Mesenchymal stem cell (in vitro differentiated cells and primary cell): ENCODE measurements around the gene IWS1.
"Not testable (repeated sequence)": the region's sequence is repeated elsewhere in the genome, so short reads cannot be mapped to it uniquely, and the experiment has no call there.

Experiments
- DNase-seq: peaks from one replicate; pipeline ENCODE4 v3.0.0-alpha.2; 2013
- H2AFZ ChIP-seq: one replicate; pipeline ENCODE4 v1.6.1; 2013; ENCODE audit warnings: low read depth, mild to moderate bottlenecking, control low read depth, inconsistent platforms, low read length, moderate library complexity
- H2AK5ac ChIP-seq: 2 replicates; pipeline ENCODE4 v1.6.1; 2013; ENCODE audit warnings: low read length, moderate library complexity, mild to moderate bottlenecking, inconsistent platforms; ENCODE audit not compliant: severe bottlenecking
- H2BK120ac ChIP-seq: one replicate; pipeline ENCODE4 v1.6.1; 2013; ENCODE audit warnings: low read depth, mild to moderate bottlenecking, inconsistent platforms, low read length, moderate library complexity
- H2BK12ac ChIP-seq, 2 experiments: one replicate each; pipeline ENCODE4 v1.6.1; 2013; ENCODE audit warnings: inconsistent platforms in 2 of 2, low read length in 2 of 2, mild to moderate bottlenecking in 2 of 2, moderate library complexity in 2 of 2, control low read depth in 1 of 2
- H2BK15ac ChIP-seq: one replicate; pipeline ENCODE4 v1.6.1; 2013; ENCODE audit warnings: mild to moderate bottlenecking, low read depth, inconsistent platforms; ENCODE audit not compliant: poor library complexity, severe bottlenecking
- H2BK5ac ChIP-seq: 2 replicates; pipeline ENCODE4 v1.6.1; 2013; ENCODE audit warnings: low read depth, mild to moderate bottlenecking, low read length, control low read depth, inconsistent platforms; ENCODE audit not compliant: poor library complexity, severe bottlenecking
- H3K14ac ChIP-seq, 2 experiments: one replicate each; pipeline ENCODE4 v1.6.1; 2013; ENCODE audit warnings: inconsistent platforms in 2 of 2, low read length in 2 of 2, control low read depth in 1 of 2, mild to moderate bottlenecking in 1 of 2, moderate library complexity in 1 of 2
- H3K18ac ChIP-seq, 2 experiments: one replicate each; pipeline ENCODE4 v1.6.1; 2013; ENCODE audit warnings: inconsistent platforms in 2 of 2, low read length in 2 of 2, control low read depth in 1 of 2, low read depth in 1 of 2, mild to moderate bottlenecking in 1 of 2
- H3K23ac ChIP-seq, 2 experiments: one replicate each; pipeline ENCODE4 v1.6.1; 2013; ENCODE audit warnings: inconsistent platforms in 2 of 2, low read length in 2 of 2, mild to moderate bottlenecking in 2 of 2, moderate library complexity in 2 of 2, control low read depth in 1 of 2
- H3K27ac ChIP-seq: 2 replicates; pipeline ENCODE4 v1.5.1; 2013; ENCODE audit warnings: mild to moderate bottlenecking, moderate library complexity, low read length, control low read depth, inconsistent platforms; ENCODE audit not compliant: poor library complexity, severe bottlenecking
- H3K27me3 ChIP-seq, 2 experiments: 2 replicates each; pipeline versions ENCODE4 v1.6.1 to v1.7.0; 2013; ENCODE audit warnings: low read length in 2 of 2, mild to moderate bottlenecking in 2 of 2, moderate library complexity in 2 of 2, control low read depth in 1 of 2, inconsistent platforms in 1 of 2; ENCODE audit not compliant: control insufficient read depth in 1 of 2, insufficient read depth in 1 of 2
- H3K36me3 ChIP-seq, 2 experiments: 2 replicates each; pipeline versions ENCODE4 v1.6.1 to v1.7.0; 2013; ENCODE audit warnings: low read length in 2 of 2, control low read depth in 1 of 2, inconsistent platforms in 1 of 2, low read depth in 1 of 2, mild to moderate bottlenecking in 1 of 2; ENCODE audit not compliant: insufficient read depth in 2 of 2, control insufficient read depth in 1 of 2
- H3K4ac ChIP-seq, 2 experiments: one replicate each; pipeline ENCODE4 v1.6.1; 2013; ENCODE audit warnings: inconsistent platforms in 2 of 2, low read length in 2 of 2, mild to moderate bottlenecking in 2 of 2, moderate library complexity in 2 of 2, control low read depth in 1 of 2, low read depth in 1 of 2
- H3K4me1 ChIP-seq: 2 replicates; pipeline ENCODE4 v1.6.1; 2013; ENCODE audit warnings: low read depth, low read length, control low read depth; ENCODE audit not compliant: control insufficient read depth, insufficient read depth
- H3K4me2 ChIP-seq: 2 replicates; pipeline ENCODE4 v1.6.1; 2013; ENCODE audit warnings: low read length, mild to moderate bottlenecking, inconsistent platforms; ENCODE audit not compliant: poor library complexity, severe bottlenecking
- H3K4me3 ChIP-seq, 2 experiments: 2 replicates each; pipeline versions ENCODE4 v1.5.1 to v1.7.0; 2013; ENCODE audit warnings: low read length in 2 of 2, mild to moderate bottlenecking in 2 of 2, control low read depth in 1 of 2, low read depth in 1 of 2; ENCODE audit not compliant: insufficient read depth in 1 of 2
- H3K79me1 ChIP-seq: replicated peaks from 2 replicates; pipeline ENCODE4 v1.6.1; 2013; ENCODE audit warnings: mild to moderate bottlenecking, control low read depth, low read length, inconsistent platforms; ENCODE audit not compliant: poor library complexity, severe bottlenecking
- H3K9ac ChIP-seq: 2 replicates; pipeline ENCODE4 v1.7.0; 2013; ENCODE audit warnings: mild to moderate bottlenecking, low read length, moderate library complexity
- H3K9me3 ChIP-seq: 2 replicates; pipeline ENCODE4 v1.7.0; 2013; ENCODE audit warnings: mild to moderate bottlenecking, low read length; ENCODE audit not compliant: control insufficient read depth
- H4K8ac ChIP-seq: one replicate; pipeline ENCODE4 v1.6.1; 2013; ENCODE audit warnings: inconsistent platforms, mild to moderate bottlenecking, low read length, moderate library complexity
- H4K91ac ChIP-seq: one replicate; pipeline ENCODE4 v1.6.1; 2013; ENCODE audit warnings: mild to moderate bottlenecking, low read length, inconsistent platforms
- WGBS: methylation state at CpG from one replicate; pipeline ENCODE4 v1.1.7; 2013; ENCODE audit warnings: mixed read lengths; 5-methylcytosine and 5-hydroxymethylcytosine counted together

Gene IWS1

GRCh38 chr2:127573771-127574170, 47.5 kb upstream of the IWS1 start:
- Histone ChIP-seq H3K14ac (no peak overlapping the region), H3K36me3 (no peaks in the 10 kb centered on the region), H3K9ac (no peak overlapping the region), H3K18ac (no peak overlapping the region), H2BK12ac (no peak overlapping the region), H2AK5ac (no peak overlapping the region), H3K27me3 (peaks cover 6% of the 10 kb centered on the region in 2 experiments), H2BK5ac (no peak overlapping the region), H3K4me3 (no peak overlapping the region), H3K9me3 (no peaks in the 10 kb centered on the region), H3K23ac (no peak overlapping the region), H3K79me1 (no peaks in the 10 kb centered on the region), H3K27ac (no peak overlapping the region), H3K4ac (no peak overlapping the region), H4K91ac (no peak overlapping the region), H3K4me1 (peaks cover 6% of the 10 kb centered on the region), H2BK15ac (no peak overlapping the region), H2BK120ac (no peak overlapping the region), H3K4me2 (no peak overlapping the region), H2AFZ (no peak overlapping the region), H4K8ac (no peak overlapping the region)
- WGBS: 90% methylated on average over 17 of the region's 17 CpGs
- no peak for DNase-seq

GRCh38 chr2:127573298-127573697, 47.0 kb upstream of the IWS1 start:
- Histone ChIP-seq H3K79me1 (no peaks in the 10 kb centered on the region), H2BK5ac (no peak overlapping the region), H3K36me3 (no peaks in the 10 kb centered on the region), H3K4me3 (no peak overlapping the region), H3K14ac (no peak overlapping the region), H3K9me3 (no peaks in the 10 kb centered on the region), H3K27ac (no peak overlapping the region), H3K9ac (no peak overlapping the region), H3K23ac (no peak overlapping the region), H3K27me3 (peaks cover 6% of the 10 kb centered on the region in 2 experiments), H4K8ac (peak overlapping the region; percentile 5), H2BK12ac (no peak overlapping the region), H2BK120ac (no peak overlapping the region), H2AFZ (no peak overlapping the region), H3K4me1 (peaks cover 6% of the 10 kb centered on the region), H2BK15ac (no peak overlapping the region), H4K91ac (no peak overlapping the region), H3K4ac (no peak overlapping the region), H3K4me2 (no peak overlapping the region), H2AK5ac (no peak overlapping the region), H3K18ac (no peak overlapping the region)
- WGBS: 90% methylated on average over 6 of the region's 6 CpGs
- no peak for DNase-seq

- H2BK120ac ChIP-seq: no peak overlapping the region
- H3K14ac ChIP-seq: no peak overlapping the region
- H3K36me3 ChIP-seq: no peaks in the 10 kb centered on the region
- H2BK15ac ChIP-seq: no peak overlapping the region
- no peak overlapping the region for H2AFZ ChIP-seq
- H3K18ac ChIP-seq: no peak overlapping the region
- H3K9ac ChIP-seq: no peak overlapping the region
- no peak overlapping the region for H3K4me2 ChIP-seq
- H2BK5ac ChIP-seq: no peak overlapping the region
- peaks cover 6 to 9% of the 10 kb centered on the region in 2 experiments for H3K27me3 ChIP-seq
- no peak overlapping the region for H3K23ac ChIP-seq
- no peaks in the 10 kb centered on the region for H3K79me1 ChIP-seq
- DNase-seq: no peak
- no peak overlapping the region for H3K4me3 ChIP-seq
- H2BK12ac ChIP-seq: no peak overlapping the region
- no peak overlapping the region for H3K27ac ChIP-seq
- H3K9me3 ChIP-seq: no peaks in the 10 kb centered on the region
- H3K4me1 ChIP-seq: peaks cover 6% of the 10 kb centered on the region
- H3K4ac ChIP-seq: no peak overlapping the region
- H4K91ac ChIP-seq: no peak overlapping the region
- WGBS: 94% methylated on average over 4 of the region's 5 CpGs
- H2AK5ac ChIP-seq: no peak overlapping the region
- no peak overlapping the region for H4K8ac ChIP-seq
Observed at GRCh38 chr2:127572841-127573240, 46.6 kb upstream of the IWS1 start.

GRCh38 chr2:127572352-127572751, 46.1 kb upstream of the IWS1 start:
- not testable (repeated sequence) for H2AK5ac ChIP-seq, H3K18ac ChIP-seq, DNase-seq, H3K9ac ChIP-seq, H3K27ac ChIP-seq, H3K14ac ChIP-seq, H2BK15ac ChIP-seq, H4K8ac ChIP-seq, H3K4me1 ChIP-seq, H3K4ac ChIP-seq, H3K9me3 ChIP-seq, H3K79me1 ChIP-seq, H2BK12ac ChIP-seq, H2AFZ ChIP-seq, H2BK5ac ChIP-seq, H3K4me2 ChIP-seq, H3K23ac ChIP-seq, H4K91ac ChIP-seq, H2BK120ac ChIP-seq, H3K36me3 ChIP-seq, H3K4me3 ChIP-seq
- WGBS: 96% methylated on average over 2 of the region's 2 CpGs
- H3K27me3 ChIP-seq: peaks cover 7 to 14% of the 10 kb centered on the region in 2 experiments
